ENCODE measurements around the gene LRP10.

The LRP10 gene

DNA sequence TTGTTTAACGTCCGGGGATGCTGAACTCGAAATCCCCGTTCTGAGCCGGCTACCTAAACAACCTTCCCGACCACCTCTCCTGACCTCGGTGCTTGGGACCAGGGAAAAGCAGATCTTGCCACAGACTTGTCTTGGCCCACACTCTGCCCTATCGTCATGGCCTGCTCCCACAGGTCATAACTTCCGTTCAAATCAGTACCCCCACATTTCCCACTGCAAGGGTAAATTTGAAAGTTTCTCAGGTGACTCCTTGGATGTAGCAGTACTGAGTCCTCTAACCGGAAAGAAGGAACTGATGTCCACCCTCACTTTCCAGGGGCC lies 48.0 kb downstream of the LRP10 start:
- DNase-seq (ENCODE audit: low read depth in 2 of 2), result no peak

DNA sequence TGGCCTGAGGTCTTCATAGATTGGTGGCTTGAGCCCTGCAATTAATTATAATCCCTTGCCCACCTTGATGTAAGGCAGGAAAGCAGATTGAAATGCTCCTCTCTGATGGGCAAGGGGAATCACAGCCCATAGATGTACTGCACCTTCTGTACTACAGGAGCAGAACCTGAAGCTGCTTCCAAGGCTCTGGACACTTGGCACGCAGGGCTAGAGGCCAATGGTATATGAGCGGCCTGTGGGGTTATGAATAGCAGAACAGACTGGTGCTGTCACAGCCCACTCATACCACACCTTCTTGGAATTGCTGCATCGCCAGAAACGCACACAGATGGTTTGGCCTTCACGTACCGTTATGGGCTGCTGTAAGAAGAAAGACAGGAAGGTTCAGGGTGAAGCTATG lies 49.2 kb downstream of the LRP10 start:
- no peak for DNase-seq (ENCODE audit: low read depth in 2 of 2)

DNA sequence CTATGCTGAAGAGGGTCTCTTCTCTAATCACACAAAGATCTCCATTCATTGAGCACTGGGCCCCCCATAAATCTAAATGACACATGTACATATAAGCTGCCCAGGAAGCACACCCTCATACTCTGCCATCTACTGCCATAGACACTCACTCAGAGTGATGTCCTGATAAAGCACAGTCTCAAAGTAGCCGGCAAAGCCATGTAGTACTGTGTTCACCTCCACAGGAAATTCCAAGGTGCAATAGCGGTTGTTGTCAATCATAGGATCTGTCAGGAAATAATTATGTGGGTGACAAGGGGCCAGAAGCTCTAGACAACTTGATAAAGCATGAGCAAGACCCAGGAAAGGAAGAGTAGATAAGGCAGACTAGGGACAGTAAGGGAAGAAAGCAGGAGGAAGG lies 50.8 kb downstream of the LRP10 start:
- DNase-seq (ENCODE audit: low read depth in 2 of 2), result no peak

DNA sequence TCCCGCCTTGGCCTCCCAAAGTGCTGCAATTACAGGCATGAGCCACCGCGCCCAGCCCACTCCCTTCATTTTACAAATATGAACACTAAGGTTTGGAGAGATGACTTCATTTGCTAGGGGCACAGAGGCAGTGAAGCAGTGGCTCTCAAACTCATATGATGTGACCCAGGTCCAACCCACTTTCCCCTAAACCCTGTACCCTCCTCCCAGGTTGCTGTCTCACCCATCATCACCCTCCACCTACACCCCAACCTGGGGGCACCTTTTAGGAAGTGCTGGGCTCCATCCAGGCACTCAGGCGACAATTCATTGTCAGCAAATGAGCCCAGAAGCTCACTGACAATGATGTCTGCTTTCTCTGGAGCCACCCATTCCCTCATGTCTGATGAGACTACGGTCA lies 52.2 kb downstream of the LRP10 start:
- DNase-seq (ENCODE audit: low read depth in 2 of 2), result no peak

DNA sequence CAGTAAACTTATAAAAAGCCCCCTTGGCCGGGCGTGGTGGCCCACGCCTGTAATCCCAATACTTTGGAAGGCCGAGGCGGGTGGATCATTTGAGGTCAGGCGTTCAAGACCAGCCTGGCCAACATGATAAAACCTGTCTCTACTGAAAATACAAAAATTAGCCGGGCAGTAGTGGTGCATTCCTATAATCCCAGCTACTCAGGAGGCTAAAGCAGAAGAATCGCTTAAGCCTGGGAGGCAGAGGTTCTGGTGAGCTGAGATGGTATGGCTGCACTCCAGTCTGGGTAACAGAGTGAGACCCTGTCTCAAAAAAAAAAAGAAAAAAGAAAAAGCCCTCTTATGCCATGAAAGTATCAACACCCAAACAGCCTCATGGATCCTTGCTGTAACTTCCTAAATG lies 54.0 kb downstream of the LRP10 start:
- no peak for DNase-seq (ENCODE audit: low read depth in 2 of 2)

DNA sequence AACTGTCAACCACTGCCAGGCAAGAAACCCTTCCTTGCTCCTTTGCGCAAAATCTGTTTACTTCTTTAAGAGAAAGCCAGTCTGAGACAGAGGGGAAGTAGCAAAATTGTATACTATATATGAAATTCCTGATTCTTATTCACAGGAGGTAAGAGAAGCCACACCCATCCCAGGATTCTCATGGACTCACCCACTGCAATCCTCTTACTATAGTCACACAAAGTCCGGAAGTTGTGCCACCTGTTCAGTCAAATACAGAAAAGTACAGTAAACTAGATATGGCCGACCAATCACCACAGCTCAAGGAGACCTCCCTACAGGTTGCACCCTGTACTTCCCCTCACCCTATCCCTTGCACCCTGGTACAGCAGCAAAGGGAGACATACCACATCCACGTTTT lies 54.8 kb downstream of the LRP10 start:
- DNase-seq (ENCODE audit: low read depth in 2 of 2), result no peak

DNA sequence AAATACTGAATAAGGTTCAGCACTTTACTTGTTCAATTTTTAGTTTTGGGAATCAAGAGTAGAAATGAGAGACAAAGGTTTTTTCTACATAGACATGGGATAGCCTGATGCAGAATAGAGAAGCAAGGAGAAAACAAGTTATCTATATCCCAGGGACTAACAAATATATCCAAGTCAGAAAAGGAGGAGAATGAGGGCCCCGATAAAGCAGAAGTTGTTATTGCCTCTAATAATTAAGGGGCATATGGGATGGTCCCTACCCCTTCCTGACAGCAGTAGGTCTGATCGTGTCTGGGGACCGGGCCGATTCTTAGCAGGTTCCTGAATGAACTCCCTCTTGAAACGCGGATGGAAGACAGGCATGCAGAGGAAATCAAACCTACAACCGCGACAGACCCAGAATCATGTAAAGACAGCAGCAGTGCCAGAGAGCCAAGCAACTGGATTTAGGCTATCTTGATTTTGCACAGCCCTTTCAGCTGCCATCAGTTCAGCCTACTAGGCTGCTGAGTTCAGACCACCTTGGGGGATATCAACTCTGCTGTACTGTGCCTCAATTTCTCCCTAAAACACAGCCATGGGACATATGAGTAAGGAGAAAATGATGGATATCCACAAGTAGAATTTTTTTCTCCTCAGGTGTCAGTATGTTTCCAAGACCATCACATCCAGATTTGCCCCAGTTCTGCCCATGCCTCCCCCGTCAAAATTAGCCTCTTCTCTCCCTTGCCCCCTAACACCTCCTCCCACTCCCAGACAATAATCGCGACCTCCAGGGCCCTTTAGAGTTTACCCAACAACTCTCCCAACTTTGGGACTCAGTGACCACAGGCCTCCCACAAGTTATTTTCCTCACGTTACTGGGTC lies 56.9 kb downstream of the LRP10 start:
- DNase-seq (ENCODE audit: low read depth in 2 of 2), result no peak

DNA sequence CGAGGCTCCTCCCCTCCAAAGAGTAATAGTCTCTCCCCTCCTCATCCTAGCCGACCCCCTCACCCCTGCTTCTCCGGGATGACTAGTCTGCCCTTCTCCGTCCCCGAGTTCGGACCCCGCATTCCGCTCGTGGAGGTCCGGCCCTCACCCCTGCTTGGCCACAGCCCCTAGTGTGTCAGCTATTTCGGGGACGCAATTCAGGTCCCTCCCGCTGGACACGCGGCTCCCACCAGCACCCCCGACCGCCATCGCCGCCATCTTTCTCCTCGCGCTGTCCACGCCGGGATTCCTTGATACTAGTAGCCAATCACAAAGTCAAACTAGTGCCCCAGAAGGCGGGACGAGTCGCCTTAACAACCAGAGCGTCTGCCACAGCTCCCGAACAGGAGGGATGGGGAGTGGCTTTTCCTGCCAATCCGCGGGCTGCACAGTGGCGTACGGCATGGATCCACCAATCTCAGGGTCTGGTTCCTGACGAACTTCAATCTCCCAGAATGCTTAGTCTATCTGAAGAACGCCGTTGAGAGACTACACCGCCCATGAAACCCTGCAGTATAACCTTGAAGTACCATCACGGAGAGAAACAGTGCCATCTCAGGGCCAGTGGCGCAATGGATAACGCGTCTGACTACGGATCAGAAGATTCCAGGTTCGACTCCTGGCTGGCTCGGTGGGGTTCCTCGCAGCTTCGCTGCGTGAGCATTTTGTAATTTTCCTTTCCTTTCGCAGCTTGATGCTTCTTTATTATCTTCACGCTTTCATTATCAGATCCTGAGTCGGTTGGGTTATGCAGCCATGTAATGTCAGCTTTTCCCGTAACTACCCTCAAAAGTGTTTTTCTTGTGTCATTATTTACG lies 57.8 kb downstream of the LRP10 start, which contains the start of gene PRMT5:
PRMT5 (minus strand) TSS at position 273 of the 857 bp plus-strand sequence; CDS start at position 258, 15 bp downstream.
- DNase-seq (ENCODE audit: low read depth in 2 of 2), result peak; percentile 93 to 96

DNA sequence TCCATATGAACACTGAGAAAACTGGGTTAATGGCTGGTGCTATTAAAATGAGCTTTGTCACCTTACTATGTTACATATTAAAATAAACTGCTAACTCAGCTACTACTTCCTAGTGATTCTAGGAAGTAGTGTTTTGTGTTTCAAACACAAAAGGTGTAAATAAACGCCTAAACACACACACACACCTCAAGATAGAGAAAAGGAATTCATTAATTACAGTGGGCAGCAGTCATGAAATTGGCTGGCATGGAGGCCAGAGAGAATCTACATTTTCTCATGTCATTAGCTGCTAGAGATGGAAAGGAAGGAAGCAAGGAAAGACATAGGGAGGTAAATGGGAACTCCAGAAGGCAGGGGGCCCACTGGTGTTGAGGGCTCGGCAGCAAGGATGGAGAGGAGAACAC lies 58.4 kb downstream of the LRP10 start:
- DNase-seq (ENCODE audit: low read depth in 2 of 2), result no peak
